ENCODE data around the gene TMEM45A.
"Not testable (repeated sequence)": the region's sequence is repeated elsewhere in the genome, so short reads cannot be mapped to it uniquely, and the experiment has no call there.

GRCh38 chr3:100541428-100541827 lies 49.0 kb downstream of the TMEM45A start:
- not testable (repeated sequence) for TF ChIP-seq POLR2A (IDR thresholded peaks at IDR 0.05; ENCODE audit: low read depth, low read length); MAX (IDR thresholded peaks at IDR 0.05; ENCODE audit: insufficient read depth, insufficient read length); MYC (IDR thresholded peaks at IDR 0.05; ENCODE audit: low read depth, low read length); CTCF (IDR thresholded peaks at IDR 0.05; ENCODE audit: extremely low read depth in 1 of 2, insufficient read depth in 1 of 2, low read depth in 1 of 2, low read length in 2 of 2); FOS (IDR thresholded peaks at IDR 0.05; ENCODE audit: borderline replicate concordance, insufficient read depth, low read length); POLR2AphosphoS5 (IDR thresholded peaks at IDR 0.05; ENCODE audit: insufficient read depth, low read depth, low read length); EZH2 (IDR thresholded peaks at IDR 0.05; ENCODE audit: borderline replicate concordance, low read depth, low read length, severe bottlenecking); GATA2 (IDR thresholded peaks at IDR 0.05; ENCODE audit: insufficient read depth, insufficient read length, low read depth, low read length); JUN (IDR thresholded peaks at IDR 0.05; ENCODE audit: borderline replicate concordance, insufficient read depth, insufficient read length, low read depth)
